Right atrium auricular region (tissue), 2 donors: Measurements from ENCODE around the gene ANKRD13D. TPM values are rescaled to one million over a fixed set of nuclear protein-coding genes. Genes with fewer than 3 reads are reported as not detected.

Source experiments
- DNase-seq: peaks from one replicate; pipeline ENCODE4 v3.0.0-alpha.2; 2019; ENCODE audit warnings: low spot score
- H3K27ac ChIP-seq, 2 donors: fragments of 200-600 bp; sonication (generic); 1 replicate in 1 of 2; 2 replicates in 1 of 2; pipeline ENCODE4 v1.5.1; 2016 to 2019
- H3K27me3 ChIP-seq, 2 donors: fragments of 200-600 bp; sonication (generic); one replicate each; pipeline versions ENCODE4 v1.5.1 to v1.6.0; 2017 to 2019
- H3K36me3 ChIP-seq: fragments of 200-600 bp; sonication (generic); one replicate; pipeline ENCODE4 v1.5.1; 2016
- H3K4me1 ChIP-seq, 2 donors: fragments of 200-600 bp; sonication (generic); one replicate each; pipeline versions ENCODE4 v1.5.1 to v1.6.0; 2017 to 2019
- H3K4me3 ChIP-seq, 2 donors: fragments of 200-600 bp; sonication (generic); 1 replicate in 1 of 2; 2 replicates in 1 of 2; pipeline ENCODE4 v1.5.1; 2017 to 2019; ENCODE audit warnings: mild to moderate bottlenecking in 1 of 2, moderate library complexity in 1 of 2
- H3K9me3 ChIP-seq, 2 donors: fragments of 200-600 bp; sonication (generic); one replicate each; pipeline ENCODE4 v1.5.1; 2019
- CTCF ChIP-seq, 2 donors: fragments of 200-600 bp; sonication (generic); IDR thresholded peaks; one replicate each; pipeline ENCODE4 v1.5.1; 2019; ENCODE audit warnings: antibody characterized with exemption in 2 of 2
- total RNA-seq, 2 donors: library from RNA; depleted of rRNA; stranded (reverse); fragments of >200 nt; gene quantifications; one replicate each; pipeline ENCODE4 v1.1.0, GENCODE V29; 2016

The ANKRD13D gene
- total RNA-seq, 2 donors from 2014 or later, result 14.1 to 14.9 TPM

DNA sequence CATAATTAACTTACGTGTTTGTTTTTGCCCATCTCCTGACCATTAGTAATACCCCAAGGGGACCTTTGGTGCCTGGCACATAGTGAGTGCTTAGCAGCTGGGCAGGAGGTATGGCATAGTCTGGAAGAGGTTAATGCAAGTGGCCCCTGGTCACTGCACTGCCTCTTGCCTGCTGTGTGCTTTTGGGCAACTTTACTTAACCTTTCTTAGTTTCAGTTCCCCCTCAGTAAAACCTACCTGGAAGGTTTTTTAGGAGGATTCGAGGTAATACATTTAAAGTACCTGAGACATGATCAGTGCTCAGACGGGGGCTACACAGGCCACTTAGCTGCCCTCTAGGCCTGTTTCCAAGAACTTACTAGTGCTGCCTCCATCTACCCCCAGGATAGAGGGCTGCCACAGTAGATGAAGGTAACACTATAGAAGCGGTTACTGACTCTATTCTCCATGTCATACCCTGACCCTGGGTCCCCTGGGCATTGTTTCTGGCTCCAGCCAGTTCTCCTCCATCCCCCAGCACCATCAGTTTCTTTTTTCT is 60.9 kb downstream of the ANKRD13D start:
- Histone ChIP-seq H3K27me3 (no peaks in the 10 kb centered on the region), H3K9me3 (no peaks in the 10 kb centered on the region), H3K36me3 (no peaks in the 10 kb centered on the region), H3K27ac (peak overlapping the region in 1 of 2 donors; percentile 54), H3K4me3 (no peak overlapping the region), H3K4me1 (peaks cover 0 to 54% of the 10 kb centered on the region in 2 donors)
- no peak for TF ChIP-seq CTCF (IDR thresholded peaks at IDR 0.05)
- DNase-seq, result no peak

DNA sequence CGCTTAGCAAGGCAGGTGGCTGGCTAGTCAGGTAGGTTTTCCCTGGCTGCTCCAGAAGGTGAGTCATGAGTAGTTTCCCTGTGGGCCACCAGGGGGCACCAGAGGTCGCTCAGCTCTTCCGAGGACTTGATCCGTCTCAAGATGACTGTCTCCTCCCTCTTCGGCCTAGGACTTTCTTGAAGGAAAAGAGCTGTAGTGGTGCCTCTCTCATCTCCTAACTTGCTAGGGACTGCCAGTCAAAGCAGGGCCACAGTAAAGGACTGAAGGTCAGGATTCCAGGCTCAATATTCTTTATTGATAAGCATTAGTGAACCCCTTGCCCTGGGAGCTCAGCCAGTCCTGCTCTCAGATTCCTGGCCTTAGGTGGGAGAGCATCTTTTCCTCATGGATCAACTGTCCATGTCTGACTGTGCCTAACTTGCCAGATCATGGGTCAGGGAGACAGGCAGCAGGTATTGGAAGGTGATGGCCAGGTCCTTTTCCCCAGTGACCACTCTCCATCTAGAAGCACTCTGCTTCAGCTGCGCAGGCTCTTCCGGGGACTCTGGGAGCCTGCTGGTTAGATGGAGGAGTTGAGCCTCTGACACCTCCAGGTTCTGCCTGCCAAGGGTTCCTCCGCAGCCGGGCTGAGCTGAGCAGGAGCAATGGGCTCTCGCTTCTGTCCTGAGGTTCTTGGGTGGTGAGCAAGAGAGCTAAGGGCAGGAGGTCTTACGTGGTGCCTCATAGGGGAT is 62.3 kb downstream of the ANKRD13D start:
- peak; percentile 68 to 94 for TF ChIP-seq CTCF (IDR thresholded peaks at IDR 0.05)
- H3K36me3 ChIP-seq, result no peaks in the 10 kb centered on the region
- H3K4me3 ChIP-seq, result no peak overlapping the region
- H3K27me3 ChIP-seq, result no peaks in the 10 kb centered on the region
- peaks cover 0 to 68% of the 10 kb centered on the region in 2 donors for H3K4me1 ChIP-seq
- H3K9me3 ChIP-seq, result no peaks in the 10 kb centered on the region
- H3K27ac ChIP-seq, result peak overlapping the region; percentile 99
- no peak for DNase-seq

Other genes starting within 250 kb of the ANKRD13D start
- 10 to 100 TPM; 39.1 to 68.5 TPM for gene RHOD, start 232.5 kb upstream of the ANKRD13D start, total RNA-seq
- gene KDM2A, start 170.0 kb upstream of the ANKRD13D start, total RNA-seq, result 10 to 100 TPM; 27.7 to 37.3 TPM
- 10 to 100 TPM; 52.7 to 55.9 TPM for gene GRK2, start 22.8 kb upstream of the ANKRD13D start, total RNA-seq
- 10 to 100 TPM; 14.7 to 23.6 TPM for gene SSH3, start 14.2 kb downstream of the ANKRD13D start, total RNA-seq
- gene POLD4, start 64.2 kb downstream of the ANKRD13D start, total RNA-seq, result 100 to 1,000 TPM; 115 to 136 TPM
- 10 to 100 TPM in 1 of 2 donors, 1 to 10 TPM in 1; 2.7 to 18.0 TPM for gene CLCF1, start 84.3 kb downstream of the ANKRD13D start, total RNA-seq
- 1 to 10 TPM; 6.2 to 6.5 TPM for gene RAD9A, start 102.7 kb downstream of the ANKRD13D start, total RNA-seq
- 100 to 1,000 TPM in 1 of 2 donors, 10 to 100 TPM in 1; 97.8 to 112 TPM for gene PPP1CA, start 112.6 kb downstream of the ANKRD13D start, total RNA-seq
- 1 to 10 TPM in 1 of 2 donors, under 1 TPM in 1; 0.33 to 1.4 TPM for gene TBC1D10C, start 114.8 kb downstream of the ANKRD13D start, total RNA-seq
- 1 to 10 TPM; 9.7 to 9.9 TPM for gene CARNS1, start 126.4 kb downstream of the ANKRD13D start, total RNA-seq
- 10 to 100 TPM; 35.5 to 44.6 TPM for gene RPS6KB2, start 139.2 kb downstream of the ANKRD13D start, total RNA-seq
- 1 to 10 TPM; 1.9 to 2.8 TPM for gene PTPRCAP, start 148.4 kb downstream of the ANKRD13D start, total RNA-seq
- 10 to 100 TPM; 16.0 to 25.5 TPM for gene CORO1B, start 154.2 kb downstream of the ANKRD13D start, total RNA-seq
- not detected for gene GPR152, start 163.4 kb downstream of the ANKRD13D start, total RNA-seq
- gene CABP4, start 166.1 kb downstream of the ANKRD13D start, total RNA-seq, result 1 to 10 TPM in 1 of 2 donors, not detected in 1; 1.3 TPM
- gene TMEM134, start 179.9 kb downstream of the ANKRD13D start, total RNA-seq, result 100 to 1,000 TPM in 1 of 2 donors, 10 to 100 TPM in 1; 74.4 to 140 TPM
- gene AIP, start 193.7 kb downstream of the ANKRD13D start, total RNA-seq, result 10 to 100 TPM; 49.2 to 78.0 TPM
- gene PITPNM1, start 216.1 kb downstream of the ANKRD13D start, total RNA-seq, result 10 to 100 TPM; 10.7 to 30.7 TPM
- gene CDK2AP2, start 218.9 kb downstream of the ANKRD13D start, total RNA-seq, result 10 to 100 TPM; 49.1 to 70.0 TPM
- not detected for gene CABP2, start 234.1 kb downstream of the ANKRD13D start, total RNA-seq